Chondrocyte (in vitro differentiated cells): Measurements from ENCODE around the gene CDKL2. TPM values are rescaled to one million over a fixed set of nuclear protein-coding genes. Genes with fewer than 3 reads are reported as not detected.
A peak's percentile ranks its signal among the peaks of the same experiment; 100 is the strongest.
"Not testable (repeated sequence)": the region's sequence is repeated elsewhere in the genome, so short reads cannot be mapped to it uniquely, and the experiment has no call there.

Experiments
- DNase-seq: peaks from one replicate; pipeline ENCODE4 v3.0.0; 2021; ENCODE audit warnings: mixed read lengths, low spot score
- H3K27ac Mint-ChIP-seq: one replicate; pipeline ENCODE4 v1.8.0; 2021; ENCODE audit warnings: mild to moderate bottlenecking, moderate library complexity, mixed read lengths; ENCODE audit not compliant: unreplicated experiment
- H3K27me3 Mint-ChIP-seq: 2 replicates; pipeline ENCODE4 v1.8.0; 2021; ENCODE audit warnings: low read depth, mixed read lengths
- H3K36me3 Mint-ChIP-seq: 2 replicates; pipeline ENCODE4 v1.8.0; 2021; ENCODE audit warnings: low read depth, mixed read lengths
- H3K4me1 Mint-ChIP-seq: 2 replicates; pipeline ENCODE4 v1.8.0; 2021; ENCODE audit warnings: low read depth, mild to moderate bottlenecking, mixed read lengths
- H3K4me3 Mint-ChIP-seq: one replicate; pipeline ENCODE4 v1.8.0; 2021; ENCODE audit warnings: mild to moderate bottlenecking, moderate library complexity, mixed read lengths; ENCODE audit not compliant: unreplicated experiment
- H3K9me3 Mint-ChIP-seq: 2 replicates; pipeline ENCODE4 v1.8.0; 2021; ENCODE audit warnings: low read depth, mixed read lengths
- CTCF ChIP-seq: fragments of 200-600 bp; sonication (generic); IDR thresholded peaks from 2 replicates; pipeline ENCODE4 v1.5.0; 2021; ENCODE audit warnings: antibody characterized with exemption, mild to moderate bottlenecking, moderate library complexity
- total RNA-seq: library from RNA; stranded (reverse); gene quantifications from 3 replicates; pipeline ENCODE4 v1.2.1, GENCODE V29; 2021

Gene CDKL2
- total RNA-seq, 1 donor from 2014 or later = 4.2 TPM

GRCh38 chr4:75666299-75666698, 36.0 kb upstream of the CDKL2 start:
- H3K4me3 Mint-ChIP-seq = no peak overlapping the region
- no peaks in the 10 kb centered on the region for H3K27me3 Mint-ChIP-seq
- H3K4me1 Mint-ChIP-seq = peaks cover 63% of the 10 kb centered on the region
- H3K27ac Mint-ChIP-seq = peak overlapping the region; percentile 78
- H3K9me3 Mint-ChIP-seq = no peaks in the 10 kb centered on the region
- H3K36me3 Mint-ChIP-seq = peaks cover 1% of the 10 kb centered on the region
- no peak for DNase-seq
- no peak for TF ChIP-seq CTCF

GRCh38 chr4:75664604-75665003, 34.3 kb upstream of the CDKL2 start:
- Mint-ChIP-seq H3K4me1 (peaks cover 58% of the 10 kb centered on the region), H3K27ac (peak overlapping the region; percentile 12)
- not testable (repeated sequence) for H3K36me3 Mint-ChIP-seq, H3K9me3 Mint-ChIP-seq, H3K4me3 Mint-ChIP-seq, H3K27me3 Mint-ChIP-seq, DNase-seq

- no peaks in the 10 kb centered on the region for H3K27me3 Mint-ChIP-seq
- H3K36me3 Mint-ChIP-seq = peaks cover 14% of the 10 kb centered on the region
- DNase-seq = no peak
- no peak overlapping the region for H3K4me3 Mint-ChIP-seq
- H3K9me3 Mint-ChIP-seq = no peaks in the 10 kb centered on the region
- TF ChIP-seq CTCF = no peak
- peaks cover 47% of the 10 kb centered on the region for H3K4me1 Mint-ChIP-seq
- H3K27ac Mint-ChIP-seq = peak overlapping the region; percentile 42
Observed at GRCh38 chr4:75662626-75663025, 32.3 kb upstream of the CDKL2 start.

GRCh38 chr4:75660491-75660890, 30.2 kb upstream of the CDKL2 start:
- Mint-ChIP-seq H3K4me3 (no peak overlapping the region), H3K36me3 (peaks cover 16% of the 10 kb centered on the region), H3K4me1 (peaks cover 28% of the 10 kb centered on the region), H3K27ac (no peak overlapping the region), H3K27me3 (no peaks in the 10 kb centered on the region), H3K9me3 (no peaks in the 10 kb centered on the region)
- DNase-seq = no peak
- no peak for TF ChIP-seq CTCF

GRCh38 chr4:75659512-75660031, 29.2 kb upstream of the CDKL2 start:
- no peaks in the 10 kb centered on the region for H3K27me3 Mint-ChIP-seq
- no peaks in the 10 kb centered on the region for H3K9me3 Mint-ChIP-seq
- no peak for TF ChIP-seq CTCF
- DNase-seq = no peak
- H3K27ac Mint-ChIP-seq = no peak overlapping the region
- peaks cover 24% of the 10 kb centered on the region for H3K4me1 Mint-ChIP-seq
- H3K4me3 Mint-ChIP-seq = no peak overlapping the region
- H3K36me3 Mint-ChIP-seq = peaks cover 19% of the 10 kb centered on the region

GRCh38 chr4:75658876-75659275, 28.5 kb upstream of the CDKL2 start:
- Mint-ChIP-seq H3K9me3 (no peaks in the 10 kb centered on the region), H3K27me3 (no peaks in the 10 kb centered on the region), H3K36me3 (peaks cover 19% of the 10 kb centered on the region), H3K4me3 (no peak overlapping the region), H3K4me1 (peaks cover 24% of the 10 kb centered on the region), H3K27ac (peak overlapping the region; percentile 45)
- DNase-seq = no peak
- no peak for TF ChIP-seq CTCF
